ENCODE results near the gene DRC7.

GRCh38 chr16:57749856-57750452, 55.3 kb downstream of the DRC7 start:
- TF ChIP-seq CTCF (IDR thresholded peaks at IDR 0.05) (no peak), POLR2A (IDR thresholded peaks at IDR 0.05) (no peak)
